ENCODE data around the gene FARSA.

DNA sequence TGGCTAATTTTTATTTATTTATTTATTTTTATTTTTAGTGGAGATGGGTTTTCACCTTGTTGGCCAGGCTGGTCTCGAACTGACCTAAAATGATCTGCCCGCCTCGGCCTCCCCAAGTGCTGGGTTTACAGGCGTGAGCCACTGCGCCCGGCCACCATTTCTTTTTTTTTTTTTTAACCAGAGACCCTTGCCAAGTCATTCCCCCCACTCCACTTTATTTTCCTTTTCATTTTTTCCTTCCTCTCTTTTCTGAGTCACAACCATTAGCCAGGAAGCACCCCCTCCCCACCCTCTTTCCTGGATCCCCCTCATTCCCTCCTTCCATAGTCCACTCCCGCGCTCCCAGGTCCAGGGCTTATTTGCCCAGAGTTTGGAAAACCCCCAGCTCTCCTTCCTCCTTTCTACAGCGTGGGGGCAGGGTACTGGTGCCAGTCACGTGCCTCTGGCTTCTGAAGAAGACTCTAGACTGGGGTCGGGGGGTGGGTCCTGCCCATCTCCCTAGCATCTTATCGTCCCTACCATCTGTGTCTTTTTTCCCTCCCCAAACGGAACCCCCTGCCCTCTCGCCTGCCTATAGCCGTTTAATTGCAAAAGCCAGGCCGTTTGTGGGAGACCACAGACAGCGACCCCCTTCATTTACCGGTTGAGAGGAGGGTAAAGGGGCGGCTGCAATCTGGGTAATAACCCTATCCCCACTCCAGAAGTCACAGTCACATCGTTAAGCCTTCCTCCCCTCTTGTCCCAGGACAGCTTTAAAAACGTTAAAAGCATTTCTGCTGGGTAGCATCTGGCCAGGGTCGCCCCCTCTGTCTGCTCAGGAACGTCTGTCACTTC, 3.8 kb upstream of the FARSA start:
- TF ChIP-seq, protein P1, sequence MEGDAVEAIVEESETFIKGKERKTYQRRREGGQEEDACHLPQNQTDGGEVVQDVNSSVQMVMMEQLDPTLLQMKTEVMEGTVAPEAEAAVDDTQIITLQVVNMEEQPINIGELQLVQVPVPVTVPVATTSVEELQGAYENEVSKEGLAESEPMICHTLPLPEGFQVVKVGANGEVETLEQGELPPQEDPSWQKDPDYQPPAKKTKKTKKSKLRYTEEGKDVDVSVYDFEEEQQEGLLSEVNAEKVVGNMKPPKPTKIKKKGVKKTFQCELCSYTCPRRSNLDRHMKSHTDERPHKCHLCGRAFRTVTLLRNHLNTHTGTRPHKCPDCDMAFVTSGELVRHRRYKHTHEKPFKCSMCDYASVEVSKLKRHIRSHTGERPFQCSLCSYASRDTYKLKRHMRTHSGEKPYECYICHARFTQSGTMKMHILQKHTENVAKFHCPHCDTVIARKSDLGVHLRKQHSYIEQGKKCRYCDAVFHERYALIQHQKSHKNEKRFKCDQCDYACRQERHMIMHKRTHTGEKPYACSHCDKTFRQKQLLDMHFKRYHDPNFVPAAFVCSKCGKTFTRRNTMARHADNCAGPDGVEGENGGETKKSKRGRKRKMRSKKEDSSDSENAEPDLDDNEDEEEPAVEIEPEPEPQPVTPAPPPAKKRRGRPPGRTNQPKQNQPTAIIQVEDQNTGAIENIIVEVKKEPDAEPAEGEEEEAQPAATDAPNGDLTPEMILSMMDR (IDR thresholded peaks at IDR 0.05; ENCODE audit: extremely low read depth in 1 of 2, insufficient read depth in 1 of 2, low read depth in 1 of 2, low read length in 2 of 2), result no peak
- TF ChIP-seq POLR2AphosphoS5 (IDR thresholded peaks at IDR 0.05; ENCODE audit: insufficient read depth, low read depth, low read length) (no peak), JUN (IDR thresholded peaks at IDR 0.05; ENCODE audit: borderline replicate concordance, insufficient read depth, insufficient read length, low read depth) (no peak), FOS (IDR thresholded peaks at IDR 0.05; ENCODE audit: borderline replicate concordance, insufficient read depth, low read length) (no peak), POLR2A (IDR thresholded peaks at IDR 0.05; ENCODE audit: low read depth, low read length) (no peak)

Data from endothelial cell of umbilical vein (primary cell).